H1 (cell line): ENCODE data around the gene SFXN1. TPM values are rescaled to one million over a fixed set of nuclear protein-coding genes. Genes with fewer than 3 reads are reported as not detected.

Experiments used
- CTCF ChIA-PET: fragments of 300-600 bp; sonication (Branson Sonifier 250); formaldehyde crosslinking; loops from one replicate; lab custom pipeline; 2021; ENCODE audit not compliant: partially characterized antibody; lab: Charles Lee
- POLR2A ChIA-PET: fragments of 300-600 bp; sonication (Branson Sonifier 250); formaldehyde crosslinking; loops from one replicate; lab custom pipeline; 2021; ENCODE audit warnings: inconsistent platforms; ENCODE audit not compliant: partially characterized antibody; lab: Charles Lee
- DNase-seq, 2 experiments: peaks; one replicate each; pipeline versions ENCODE4 v3.0.0 to v3.0.0-alpha.2; 2010 to 2022; ENCODE audit warnings: low spot score in 2 of 2, low read depth in 1 of 2, mixed read lengths in 1 of 2
- FAIRE-seq: peaks from 2 replicates; lab custom pipeline; 2011; peaks lifted over from hg19 to GRCh38; lab: Jason Lieb, UNC
- H2AFZ ChIP-seq: 2 replicates; pipeline ENCODE4 v1.8.1; 2012; ENCODE audit warnings: low read length, inconsistent platforms
- H2AK5ac ChIP-seq: 2 replicates; pipeline ENCODE4 v1.6.1; 2013; ENCODE audit warnings: low read depth, low read length
- H2BK120ac ChIP-seq: replicated peaks from 2 replicates; pipeline ENCODE3; 2013; ENCODE audit warnings: low read depth, low read length, inconsistent platforms
- H2BK12ac ChIP-seq: 2 replicates; pipeline ENCODE4 v1.6.1; 2013; ENCODE audit warnings: low read depth, low read length
- H2BK15ac ChIP-seq: 2 replicates; pipeline ENCODE4 v1.6.1; 2013; ENCODE audit warnings: low read length
- H2BK20ac ChIP-seq: 2 replicates; pipeline ENCODE4 v1.6.1; 2013; ENCODE audit warnings: low read length
- H2BK5ac ChIP-seq: 2 replicates; pipeline ENCODE4 v1.6.1; 2013; ENCODE audit warnings: low read depth, low read length
- H3K14ac ChIP-seq: 2 replicates; pipeline ENCODE4 v1.6.1; 2013; ENCODE audit warnings: inconsistent platforms; ENCODE audit not compliant: insufficient read length
- H3K18ac ChIP-seq: 2 replicates; pipeline ENCODE4 v1.6.1; 2013; ENCODE audit warnings: low read length; ENCODE audit errors: extremely low read depth
- H3K23ac ChIP-seq: 2 replicates; pipeline ENCODE4 v1.6.1; 2013; ENCODE audit warnings: inconsistent platforms; ENCODE audit not compliant: insufficient read length
- H3K23me2 ChIP-seq: 2 replicates; pipeline ENCODE4 v1.6.1; 2013; ENCODE audit warnings: low read depth, low read length
- H3K27ac ChIP-seq: 2 replicates; pipeline ENCODE4 v1.6.1; 2011; ENCODE audit warnings: low read depth, low read length, inconsistent platforms
- H3K27me3 ChIP-seq, 4 experiments: replicated peaks in 1 of 4; 1 replicate in 1 of 4; 2 replicates in 3 of 4; pipeline versions ENCODE4 v1.6.1 to v1.8.1; 2011 to 2013; ENCODE audit warnings: low read length in 3 of 4, mild to moderate bottlenecking in 3 of 4, inconsistent platforms in 2 of 4, mixed read lengths in 2 of 4, moderate library complexity in 1 of 4; ENCODE audit not compliant: control insufficient read depth in 3 of 4, insufficient read depth in 3 of 4; ENCODE audit errors: extremely low read depth in 1 of 4
- H3K36me3 ChIP-seq, 4 experiments: 2 replicates each; pipeline versions ENCODE4 v1.6.1 to v1.8.1; 2011 to 2013; ENCODE audit warnings: mild to moderate bottlenecking in 4 of 4, low read length in 3 of 4, moderate library complexity in 2 of 4, control low read depth in 1 of 4, inconsistent platforms in 1 of 4; ENCODE audit not compliant: insufficient read depth in 4 of 4, control insufficient read depth in 2 of 4
- H3K4ac ChIP-seq: replicated peaks from 2 replicates; pipeline ENCODE3; 2013; ENCODE audit warnings: low read length, low read depth, mixed read lengths, inconsistent platforms; ENCODE audit not compliant: insufficient read length
- H3K4me1 ChIP-seq, 4 experiments: replicated peaks in 1 of 4; 1 replicate in 1 of 4; 2 replicates in 3 of 4; pipeline versions ENCODE4 v1.6.1 to v1.8.1; 2011 to 2013; ENCODE audit warnings: low read length in 3 of 4, inconsistent platforms in 2 of 4, mixed read lengths in 1 of 4; ENCODE audit not compliant: insufficient read depth in 4 of 4, control insufficient read depth in 3 of 4
- H3K4me2 ChIP-seq, 2 experiments: 2 replicates each; pipeline versions ENCODE4 v1.6.1 to v1.8.1; 2011 to 2013; ENCODE audit warnings: low read depth in 2 of 2, low read length in 2 of 2, control low read depth in 1 of 2, inconsistent platforms in 1 of 2, mild to moderate bottlenecking in 1 of 2; ENCODE audit not compliant: insufficient read depth in 1 of 2
- H3K4me3 ChIP-seq, 4 experiments: fragments of 200-600, 300-600 bp in 1 of 4; sonication (generic), shearing (Covaris generic), sonication (Bioruptor Twin) in 1 of 4; 2 replicates each; pipeline versions ENCODE4 v1.5.1 to v1.8.1; 2011 to 2016; ENCODE audit warnings: low read length in 4 of 4, low read depth in 3 of 4, control low read depth in 2 of 4, inconsistent platforms in 2 of 4, mild to moderate bottlenecking in 2 of 4, mixed read lengths in 1 of 4, moderate library complexity in 1 of 4; ENCODE audit not compliant: insufficient read depth in 2 of 4; ENCODE audit errors: extremely low read depth in 1 of 4
- H3K56ac ChIP-seq: replicated peaks from 2 replicates; pipeline ENCODE3; 2013; ENCODE audit warnings: low read depth, mild to moderate bottlenecking, mixed read lengths, low read length, inconsistent platforms; ENCODE audit not compliant: insufficient read length
- H3K79me1 ChIP-seq: 2 replicates; pipeline ENCODE4 v1.6.1; 2013; ENCODE audit warnings: low read depth, low read length, control low read depth
- H3K79me2 ChIP-seq, 2 experiments: 2 replicates each; pipeline versions ENCODE4 v1.6.1 to v1.8.1; 2012 to 2013; ENCODE audit warnings: low read length in 2 of 2, mild to moderate bottlenecking in 2 of 2, inconsistent platforms in 1 of 2; ENCODE audit not compliant: insufficient read depth in 2 of 2, control insufficient read depth in 1 of 2
- H3K9ac ChIP-seq, 4 experiments: replicated peaks in 1 of 4; 1 replicate in 1 of 4; 2 replicates in 3 of 4; pipeline versions ENCODE4 v1.6.1 to v1.8.1; 2011 to 2013; ENCODE audit warnings: low read depth in 3 of 4, low read length in 3 of 4, control low read depth in 2 of 4, mild to moderate bottlenecking in 2 of 4, moderate library complexity in 2 of 4, inconsistent platforms in 1 of 4; ENCODE audit errors: extremely low read depth in 1 of 4
- H3K9me3 ChIP-seq, 2 experiments: 2 replicates each; pipeline versions ENCODE4 v1.6.1 to v1.8.1; 2012 to 2013; ENCODE audit warnings: mild to moderate bottlenecking in 2 of 2, moderate library complexity in 2 of 2, control low read depth in 1 of 2, inconsistent platforms in 1 of 2, low read depth in 1 of 2, low read length in 1 of 2, mixed read lengths in 1 of 2; ENCODE audit not compliant: insufficient read depth in 2 of 2
- H4K20me1 ChIP-seq, 2 experiments: replicated peaks in 1 of 2; 2 replicates each; pipeline versions ENCODE3 to v1.8.1; 2011 to 2013; ENCODE audit warnings: inconsistent platforms in 2 of 2, low read length in 2 of 2, mild to moderate bottlenecking in 1 of 2; ENCODE audit not compliant: insufficient read depth in 2 of 2, control insufficient read depth in 1 of 2
- H4K5ac ChIP-seq: 2 replicates; pipeline ENCODE4 v1.6.1; 2013; ENCODE audit warnings: low read length, low read depth, mixed read lengths, inconsistent platforms; ENCODE audit not compliant: insufficient read length
- H4K8ac ChIP-seq: 2 replicates; pipeline ENCODE4 v1.8.0; 2013; ENCODE audit warnings: mild to moderate bottlenecking, moderate library complexity, low read length, inconsistent platforms; ENCODE audit not compliant: insufficient read depth; ENCODE audit errors: extremely low read depth
- H4K91ac ChIP-seq: replicated peaks from 2 replicates; pipeline ENCODE3; 2013; ENCODE audit warnings: low read length, mixed read lengths, inconsistent platforms; ENCODE audit not compliant: insufficient read length
- POLR2A ChIP-seq, 2 experiments: IDR thresholded peaks; 1 replicate in 1 of 2; 2 replicates in 1 of 2; pipeline ENCODE4 v1.6.1; 2011; ENCODE audit warnings: low read depth in 2 of 2, low read length in 2 of 2, mild to moderate bottlenecking in 2 of 2; ENCODE audit errors: control extremely low read depth in 1 of 2
- SAP30 ChIP-seq: fragments of 300-600 bp; sonication (generic); IDR thresholded peaks from 2 replicates; pipeline ENCODE4 v1.7.1; 2012; ENCODE audit warnings: low read length, moderate library complexity, mild to moderate bottlenecking, inconsistent platforms; ENCODE audit not compliant: insufficient read depth, insufficient replicate concordance
- WGBS, 2 experiments: shearing (Covaris generic) in 1 of 2; methylation state at CpG; one replicate each; pipeline versions ENCODE4 v1.1.6 to v1.1.7; 2013 to 2015; ENCODE audit warnings: low lambda C conversion rate in 2 of 2, mixed read lengths in 2 of 2, inconsistent platforms in 1 of 2, low coverage in 1 of 2, missing lambda C conversion rate in 1 of 2; ENCODE audit not compliant: insufficient replicate concordance in 2 of 2, insufficient coverage in 1 of 2, insufficient read length in 1 of 2; ENCODE audit errors: extremely low coverage in 1 of 2, missing lambda C conversion rate in 1 of 2; 5-methylcytosine and 5-hydroxymethylcytosine counted together
- polyA plus RNA-seq, 7 experiments: library from polyadenylated mRNA; depleted of rRNA in 3 of 7; stranded (reverse) in 5 of 7; unstranded in 2 of 7; fragments of >200 nt in 5 of 7; fragments of 200-250 nt in 2 of 7; gene quantifications; 1 replicate in 5 of 7; 2 replicates in 1 of 7; 4 replicates in 1 of 7; pipeline versions ENCODE4 v1.2.1 to v1.2.3, GENCODE V29; 2011 to 2013; ENCODE audit warnings: missing spikeins in 2 of 7, mixed read lengths in 2 of 7
- total RNA-seq: library from RNA; stranded (reverse); fragmentation: NEBNext Ultra II Directional; extraction: Animal tissue kit (Norgen Biotek cat#: 25700); gene quantifications from 2 replicates; pipeline ENCODE4 v1.2.1, GENCODE V29; 2021

SFXN1 gene
- total and polyA plus RNA-seq, 2 of the 8 experiments (the other 6 are each of a cell fraction or from before 2014, with no cell fraction given) = 72.7 to 97.6 TPM

- DNase-seq (no peak), FAIRE-seq (no peak)
- Histone ChIP-seq H2BK5ac (no peak overlapping the region), H3K36me3 (peaks cover 0 to 20% (median 10%) of the 10 kb centered on the region in 4 experiments; a peak in 6 of 8 replicates), H4K5ac (no peak overlapping the region), H3K18ac (no peak overlapping the region), H3K9ac (no peak overlapping the region), H3K27ac (no peak overlapping the region), H4K20me1 (peaks cover 0 to 2% of the 10 kb centered on the region in 2 experiments), H4K91ac (no peak overlapping the region), H3K4me3 (no peak overlapping the region), H3K79me2 (no peaks in the 10 kb centered on the region), H2AK5ac (no peak overlapping the region), H2BK12ac (no peak overlapping the region), H2BK15ac (no peak overlapping the region), H3K23me2 (no peaks in the 10 kb centered on the region), H3K14ac (no peak overlapping the region), H3K9me3 (no peaks in the 10 kb centered on the region), H3K27me3 (no peaks in the 10 kb centered on the region), H3K56ac (no peak overlapping the region), H3K4ac (no peak overlapping the region), H3K23ac (no peak overlapping the region), H3K4me1 (peaks cover 0 to 12% (median 7%) of the 10 kb centered on the region in 4 experiments; a peak in 5 of 7 replicates), H4K8ac (no peak overlapping the region), H3K4me2 (no peak overlapping the region), H3K79me1 (no peaks in the 10 kb centered on the region), H2AFZ (no peak overlapping the region), H2BK20ac (no peak overlapping the region), H2BK120ac (no peak overlapping the region)
- ChIA-PET POLR2A (interaction anchor here (1.9 kb wide), 1 partner anchor 18 kb away, joined by 7 read pairs; no protein-coding TSS in a partner anchor), CTCF (interaction anchor here (0.7 to 15.3 kb wide), 10 partner anchors 10 to 198 kb away, joined by 3 to 199 read pairs (median 7); no protein-coding TSS in a partner anchor)
- 83% methylated on average over 2 of the region's 2 CpGs; no CpG with 5 or more reads in 1 of the 2 experiments for WGBS, 2 experiments
- peak in 1 of 2 experiments; percentile 11; a peak in 1 of 3 replicates for TF ChIP-seq POLR2A (IDR thresholded peaks at IDR 0.05; ENCODE audit: control extremely low read depth in 1 of 2, low read depth in 2 of 2, low read length in 2 of 2)
- no peak for TF ChIP-seq SAP30
Measured at GRCh38 chr5:175531361-175531760, 53.0 kb downstream of the SFXN1 start.
